ENCODE data around the gene TMEM126B.

- TF ChIP-seq NFRKB (IDR thresholded peaks at IDR 0.05) (no peak), FOXM1 (IDR thresholded peaks at IDR 0.05; ENCODE audit: borderline replicate concordance) (no peak), SP1 (IDR thresholded peaks at IDR 0.05) (no peak), SUZ12 (IDR thresholded peaks at IDR 0.05) (no peak), HDGF (IDR thresholded peaks at IDR 0.05; ENCODE audit: borderline replicate concordance) (no peak), ZNF384 (IDR thresholded peaks at IDR 0.05) (no peak), ELF4 (IDR thresholded peaks at IDR 0.05) (no peak), BHLHE40 (IDR thresholded peaks at IDR 0.05; ENCODE audit: borderline replicate concordance) (no peak), ARNT (IDR thresholded peaks at IDR 0.05) (no peak)
These were observed 29.3 kb upstream of the TMEM126B start for GRCh38 chr11:85599083-85599482.

Data from HEK293T (cell line).